Skin of body (tissue), 3 donors: Measurements from ENCODE around the gene OSBPL9. TPM values are rescaled to one million over a fixed set of nuclear protein-coding genes. Genes with fewer than 3 reads are reported as not detected.
"Not testable (repeated sequence)": the region's sequence is repeated elsewhere in the genome, so short reads cannot be mapped to it uniquely, and the experiment has no call there.

Experiments used
- DNase-seq: peaks from one replicate; lab custom pipeline; 2025; lab: John Stamatoyannopoulos, UW
- small RNA-seq: library from RNA; depleted of rRNA; stranded (forward); fragments of <200 nt; gene quantifications from one replicate; pipeline ENCODE3, GENCODE V24; 2014; ENCODE audit warnings: low replicate concordance
- total RNA-seq: library from RNA; depleted of rRNA; stranded (reverse); fragments of >200 nt; gene quantifications from one replicate; pipeline ENCODE4 v1.2.3, GENCODE V29; 2014

OSBPL9 gene
- total RNA-seq, 1 donor from 2014 or later = 75.8 TPM

GRCh38 chr1:51780927-51781326, 164.0 kb downstream of the OSBPL9 start:
- DNase-seq = no peak

- DNase-seq = no peak
These were observed 168.1 kb downstream of the OSBPL9 start for GRCh38 chr1:51784997-51785421.

- DNase-seq = no peak
These were observed 172.0 kb downstream of the OSBPL9 start for GRCh38 chr1:51788938-51789337.

GRCh38 chr1:51789342-51789741, 172.4 kb downstream of the OSBPL9 start:
- DNase-seq = no peak

GRCh38 chr1:51790385-51790784, 173.5 kb downstream of the OSBPL9 start:
- DNase-seq = no peak

GRCh38 chr1:51791888-51792287, 175.0 kb downstream of the OSBPL9 start:
- DNase-seq = no peak

GRCh38 chr1:51792864-51793263, 176.0 kb downstream of the OSBPL9 start:
- no peak for DNase-seq

DNA sequence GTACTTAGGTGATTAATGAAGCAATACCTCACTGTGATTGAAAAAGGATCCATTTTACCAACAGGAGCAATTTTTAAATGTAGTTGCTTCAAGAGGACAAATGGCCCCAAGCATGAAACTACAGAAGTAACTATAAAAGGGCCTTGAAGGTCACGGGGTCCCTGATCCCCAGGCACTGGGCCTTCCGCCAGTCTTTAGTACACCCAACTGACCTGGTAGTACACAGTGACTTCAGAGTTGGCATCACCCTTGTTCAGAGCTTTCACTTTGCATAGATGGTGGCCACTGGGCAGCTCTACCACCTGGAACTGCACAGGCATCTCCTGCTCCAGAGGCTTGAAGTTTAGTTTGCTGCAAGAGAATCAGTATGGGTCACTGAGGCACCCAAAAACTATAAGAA, 177.4 kb downstream of the OSBPL9 start:
- no peak for DNase-seq

DNA sequence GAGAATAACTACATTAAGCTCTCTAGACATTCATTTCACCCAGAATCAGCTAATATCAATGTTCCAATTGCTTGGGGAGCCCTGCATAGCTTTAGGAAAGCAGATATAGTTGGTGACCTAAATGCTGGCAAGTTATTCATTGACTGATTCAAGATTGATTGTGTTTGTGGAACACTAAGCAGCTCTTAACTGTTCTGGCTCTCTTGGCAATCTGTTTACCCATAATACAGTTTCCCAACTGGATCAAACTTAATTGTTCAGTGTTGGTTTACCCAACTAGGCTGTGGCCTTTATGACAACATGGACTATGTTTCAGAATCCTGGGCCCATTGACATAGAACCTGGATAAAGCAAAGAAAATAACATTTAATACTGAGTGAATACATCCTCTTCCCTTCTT, 178.0 kb downstream of the OSBPL9 start:
- no peak for DNase-seq

- DNase-seq = no peak
These were observed 182.5 kb downstream of the OSBPL9 start for GRCh38 chr1:51799372-51799771.

DNA sequence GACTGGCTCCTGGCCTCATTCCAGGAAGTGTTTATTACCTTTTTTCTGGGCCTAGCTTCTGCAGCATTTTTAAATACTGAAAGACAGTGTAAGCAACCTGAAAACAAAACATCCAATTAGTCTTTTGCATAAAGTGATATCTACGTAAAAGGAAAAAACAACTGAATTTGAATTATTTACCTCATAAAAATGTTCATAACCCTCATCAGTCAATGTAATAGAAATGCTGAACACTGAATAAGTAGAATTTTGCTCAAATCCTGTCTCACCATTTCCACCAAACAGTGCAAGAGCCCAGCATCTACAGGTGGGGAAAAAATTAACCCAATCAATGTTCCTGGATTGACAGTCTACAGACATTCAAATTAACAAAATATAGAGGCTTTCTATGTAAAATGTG, 197.6 kb downstream of the OSBPL9 start:
- DNase-seq = no peak

GRCh38 chr1:51818487-51818886, 201.6 kb downstream of the OSBPL9 start:
- DNase-seq = no peak

DNA sequence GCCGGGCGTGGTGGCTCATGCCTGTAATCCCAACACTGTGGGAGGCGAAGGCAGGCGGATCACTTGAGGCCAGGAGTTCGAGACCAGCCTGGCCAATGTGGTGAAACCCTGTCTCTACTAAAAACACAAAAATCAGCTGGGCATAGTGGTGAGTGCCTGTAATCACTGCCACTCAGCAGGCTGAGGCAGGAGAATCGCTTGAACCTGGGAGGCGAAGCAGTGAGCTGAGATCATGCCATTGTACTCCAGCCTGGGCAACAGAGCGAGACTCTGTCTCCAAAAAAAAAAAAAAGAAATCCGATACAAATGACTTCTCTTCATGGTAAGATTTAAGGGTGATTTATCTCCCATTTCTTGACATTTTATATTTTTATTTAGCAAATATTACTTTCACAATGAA, 202.1 kb downstream of the OSBPL9 start:
- not testable (repeated sequence) for DNase-seq

DNA sequence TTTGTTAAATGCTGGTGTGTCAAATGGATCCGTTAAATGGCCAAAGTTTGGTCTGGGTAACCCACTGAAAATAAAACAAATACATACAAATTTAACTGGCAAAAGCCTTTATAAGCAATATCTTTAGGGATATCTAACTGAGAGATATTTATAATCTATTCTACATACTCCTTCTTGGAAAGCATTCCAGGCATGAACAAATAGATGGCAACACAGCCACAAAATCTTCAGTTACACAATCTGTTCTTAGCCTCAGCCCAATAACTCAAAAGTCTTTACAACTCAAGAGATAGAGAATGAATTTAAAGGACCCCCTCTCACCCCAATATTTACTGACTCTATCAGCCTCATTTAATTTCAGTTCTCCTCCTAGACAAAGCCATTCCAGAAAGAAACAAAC, 202.9 kb downstream of the OSBPL9 start:
- no peak for DNase-seq

DNA sequence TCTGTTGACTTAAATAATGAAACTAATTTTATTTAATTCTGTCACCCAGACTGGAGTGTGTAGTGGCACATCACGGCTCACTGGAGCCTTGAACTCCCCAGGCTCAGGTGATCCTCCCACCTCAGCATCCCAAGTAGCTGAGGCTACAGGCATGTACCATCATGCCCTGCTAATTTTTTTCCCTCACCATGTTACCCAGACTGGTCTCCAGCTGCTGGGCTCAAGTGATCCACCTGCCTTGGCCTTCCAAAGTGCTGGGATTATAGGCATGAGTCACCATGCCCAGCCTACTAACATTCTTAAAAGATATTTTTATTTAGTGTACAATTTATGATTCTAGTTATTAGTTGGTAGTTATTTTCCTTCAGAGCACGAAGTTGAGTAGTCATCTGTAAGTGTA, 212.2 kb downstream of the OSBPL9 start:
- DNase-seq = no peak

DNA sequence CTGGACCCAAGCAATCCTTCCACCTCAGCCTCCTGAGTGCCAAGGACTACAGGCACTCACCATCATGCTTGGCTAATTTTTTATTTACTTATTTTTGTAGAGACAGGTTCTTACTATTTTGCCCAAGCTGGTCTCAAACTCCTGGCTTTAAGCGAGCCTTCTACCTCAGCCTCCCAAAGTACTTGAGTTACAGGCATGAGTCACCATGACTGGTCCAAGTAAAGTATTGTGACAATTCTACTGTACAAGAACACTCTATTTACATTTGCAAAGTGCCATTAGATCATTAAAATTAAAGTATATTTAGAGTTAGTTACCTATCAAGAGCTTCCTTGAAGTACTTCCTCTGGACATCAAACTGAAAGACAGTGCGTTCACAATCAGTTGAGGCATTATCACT, 216.8 kb downstream of the OSBPL9 start:
- no peak for DNase-seq

GRCh38 chr1:51837243-51837642, 220.4 kb downstream of the OSBPL9 start:
- DNase-seq = no peak

Small RNA genes lying within 50 kb of the gene (small RNA-seq; reads per million reads assigned to genes)
- gene AL050343.2 (not detected), gene RF00568 (not detected)

Other genes starting within 250 kb of the OSBPL9 start
- 57.9 TPM for gene EPS15, start 97.8 kb upstream of the OSBPL9 start, total RNA-seq